HG03045 (cell line): ENCODE data around the gene GFI1.

ENCODE experiments used
- ATAC-seq: cut with Tn5 transposase; IDR thresholded peaks from one replicate; pipeline ENCODE4 v1.9.1; 2021; ENCODE audit warnings: mild to moderate bottlenecking, moderate library complexity; ENCODE audit not compliant: unreplicated experiment

The GFI1 gene

DNA sequence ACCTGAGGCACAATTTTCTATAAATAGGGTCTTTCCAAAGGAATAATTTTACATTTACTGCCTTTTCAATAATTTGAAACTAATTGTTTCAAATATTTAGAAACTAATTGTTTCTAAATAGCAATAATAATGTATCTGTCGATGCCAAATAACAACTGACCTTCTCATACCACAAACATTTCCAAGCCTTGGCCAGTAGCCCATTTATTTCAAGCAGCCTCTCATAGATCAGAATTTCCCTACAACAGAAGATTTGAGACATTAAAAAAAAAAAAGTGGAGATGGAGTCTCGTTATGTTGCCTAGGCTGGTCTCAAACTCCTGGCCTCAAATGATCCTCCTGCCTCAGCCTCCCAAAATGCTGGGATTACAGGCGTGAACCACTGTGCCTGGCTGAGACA, 2.1 kb upstream of the GFI1 start:
- no peak for ATAC-seq

DNA sequence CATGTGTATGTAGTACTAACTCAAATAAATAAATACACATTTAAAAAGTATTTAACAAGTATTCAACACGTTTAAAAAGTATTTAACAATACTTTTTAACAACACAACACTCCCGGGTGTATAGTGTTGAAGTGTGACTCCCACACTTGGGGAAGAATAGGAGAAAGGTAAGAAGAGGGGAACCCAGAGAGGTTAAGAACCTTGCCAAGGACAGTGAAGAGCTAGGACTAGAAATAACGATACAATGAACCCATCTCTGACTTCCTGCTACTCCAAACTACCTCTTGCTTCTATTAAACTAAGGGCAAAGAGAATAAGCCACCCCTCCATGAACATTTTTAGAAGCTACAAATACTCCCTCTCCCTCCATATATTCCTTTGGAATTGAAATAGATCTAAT, 1.7 kb upstream of the GFI1 start:
- ATAC-seq, result no peak

- no peak for ATAC-seq
Observed at GRCh38 chr1:92487078-92487605, 417 bp upstream of the GFI1 start.

DNA sequence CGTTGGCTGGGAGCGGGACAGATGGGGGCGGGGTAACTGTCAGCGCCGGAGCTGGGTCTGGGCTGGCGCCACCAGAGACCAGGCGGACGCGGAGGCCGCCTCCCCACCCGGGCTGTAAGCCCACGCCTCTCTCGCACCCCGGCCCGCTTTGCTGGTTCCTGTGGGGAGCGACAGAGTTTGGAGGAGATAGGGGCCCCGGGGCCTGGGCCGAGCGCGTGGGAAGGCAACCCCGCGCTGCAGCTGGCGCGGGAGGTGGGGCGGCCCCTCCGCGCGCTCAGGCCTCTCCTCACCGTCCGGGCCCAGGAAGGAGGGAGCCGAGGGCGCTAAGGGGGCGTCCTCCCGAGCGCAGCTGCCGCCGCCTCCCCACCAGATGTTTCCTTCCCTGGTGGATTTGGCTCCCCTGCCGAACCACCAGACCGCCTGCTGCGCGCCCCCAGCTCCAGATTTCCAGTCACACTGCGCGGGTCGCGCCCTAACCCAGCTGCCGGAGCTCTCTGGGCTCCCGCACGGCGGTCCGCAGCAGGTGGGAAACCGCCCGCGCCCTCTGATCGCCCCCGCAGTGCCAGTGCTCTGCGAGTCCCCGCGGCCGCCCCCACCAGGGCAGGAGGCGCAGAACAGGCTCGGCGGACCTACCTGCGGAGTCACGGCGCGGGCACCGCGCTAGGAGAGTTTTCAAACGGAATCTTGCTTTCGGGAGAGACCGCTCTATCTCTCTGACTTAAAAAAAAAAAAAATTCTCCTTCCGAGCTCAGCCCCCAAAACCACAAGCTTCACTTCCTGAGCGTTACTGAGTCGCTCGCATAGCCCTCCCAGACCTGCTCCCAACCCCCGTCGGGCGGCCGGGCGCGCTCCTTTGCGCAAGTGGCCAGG, 1.1 kb downstream of the GFI1 start:
- ATAC-seq, result peak; percentile 47

- ATAC-seq, result peak; percentile 23
Observed at GRCh38 chr1:92484472-92485380, 2.0 kb downstream of the GFI1 start.

GRCh38 chr1:92483610-92484471, 2.9 kb downstream of the GFI1 start:
- ATAC-seq, result no peak

- no peak for ATAC-seq
Observed at GRCh38 chr1:92482665-92483609, 3.8 kb downstream of the GFI1 start.

GRCh38 chr1:92481971-92482664, 4.6 kb downstream of the GFI1 start:
- no peak for ATAC-seq

DNA sequence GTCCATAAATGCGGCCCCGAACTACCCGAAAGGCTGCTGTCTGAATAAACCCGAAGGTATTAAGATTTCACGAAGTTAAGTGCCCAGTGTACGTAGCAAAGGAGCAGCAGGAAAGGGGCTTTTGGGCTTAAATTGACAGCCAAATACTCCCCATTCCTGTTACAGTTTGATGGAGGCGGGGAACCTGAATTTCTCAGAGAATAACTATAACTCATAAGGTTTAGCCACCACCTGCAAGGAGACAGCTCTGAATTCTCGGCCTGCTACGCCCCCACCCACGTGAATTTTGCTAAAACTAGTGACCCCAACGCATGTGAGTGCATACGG, 5.2 kb downstream of the GFI1 start:
- no peak for ATAC-seq

- ATAC-seq, result no peak
Observed at GRCh38 chr1:92480813-92481598, 5.7 kb downstream of the GFI1 start.

GRCh38 chr1:92480200-92480812, 6.4 kb downstream of the GFI1 start:
- no peak for ATAC-seq

- no peak for ATAC-seq
Observed at GRCh38 chr1:92479587-92479986, 7.1 kb downstream of the GFI1 start.

DNA sequence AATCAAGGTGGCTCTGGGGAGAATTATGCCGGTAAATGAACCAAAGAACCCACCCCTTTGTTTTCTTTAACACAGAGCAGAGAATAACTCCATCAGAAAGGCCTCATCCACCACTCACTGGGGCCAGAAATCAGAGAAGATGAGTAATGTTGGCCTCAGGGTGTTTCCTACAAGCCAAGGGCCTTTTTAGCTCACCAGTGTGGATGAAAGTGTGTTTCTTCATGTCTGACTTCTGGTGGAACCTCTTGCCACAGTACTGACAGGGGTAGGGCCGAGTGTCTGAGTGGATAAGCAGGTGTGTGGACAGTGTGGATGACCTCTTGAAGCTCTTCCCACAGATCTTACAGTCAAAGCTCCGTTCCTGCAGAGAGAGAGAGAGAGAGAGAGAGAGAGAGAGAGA, 8.3 kb downstream of the GFI1 start:
- no peak for ATAC-seq

DNA sequence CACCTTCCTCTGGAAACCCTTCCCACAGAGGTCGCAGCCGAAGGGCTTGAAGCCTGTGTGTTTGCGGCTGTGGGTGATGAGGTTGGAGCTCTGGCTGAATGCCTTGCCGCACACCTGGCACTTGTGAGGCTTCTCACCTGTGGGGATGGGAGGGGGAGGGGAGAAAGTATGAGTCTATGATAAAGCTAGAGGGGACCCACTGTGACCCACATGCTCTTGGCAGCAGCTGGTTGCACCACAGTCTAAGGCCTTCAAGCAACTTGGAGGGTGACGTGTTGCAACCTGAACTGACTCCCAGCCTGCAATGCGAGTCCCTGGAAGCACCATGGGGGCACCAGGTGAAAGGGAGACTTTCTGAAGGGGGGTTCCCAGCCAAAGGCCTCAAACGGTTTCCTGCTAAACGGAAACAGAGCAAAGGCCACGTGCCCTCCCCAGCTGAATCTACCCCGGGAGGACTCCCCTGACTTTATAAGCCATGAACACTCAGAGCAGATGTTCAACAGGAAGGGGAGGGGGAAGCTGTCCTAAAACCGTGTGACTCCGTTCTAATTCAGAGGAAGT, 10.6 kb downstream of the GFI1 start:
- ATAC-seq, result no peak

DNA sequence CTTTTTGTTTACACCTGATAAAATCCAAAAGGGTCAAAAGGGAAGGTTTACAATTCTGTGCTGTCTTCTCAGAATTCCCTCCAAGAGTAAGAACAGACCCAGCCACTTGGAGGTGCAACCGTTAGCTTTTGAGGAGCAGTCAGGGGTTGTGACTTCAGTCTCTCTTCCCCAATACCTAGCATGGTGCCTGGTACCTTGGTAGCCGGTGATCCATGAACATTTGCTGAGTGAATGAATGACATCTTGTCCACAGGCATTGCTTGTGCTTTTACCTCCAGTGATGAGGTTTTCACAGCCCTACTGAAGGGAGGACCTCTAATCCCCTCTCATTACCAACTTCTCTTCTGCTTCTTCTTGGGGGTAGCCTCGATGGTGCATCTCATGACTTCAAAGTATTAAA, 11.7 kb downstream of the GFI1 start:
- no peak for ATAC-seq

- ATAC-seq, result peak; percentile 64
Observed at GRCh38 chr1:92473781-92474495, 12.8 kb downstream of the GFI1 start.

GRCh38 chr1:92470216-92470615, 16.5 kb downstream of the GFI1 start:
- no peak for ATAC-seq
